Endodermal cell (in vitro differentiated cells): ENCODE results near the gene AFF3. TPM values are rescaled to one million over a fixed set of nuclear protein-coding genes. Genes with fewer than 3 reads are reported as not detected.

ENCODE experiments used
- DNase-seq: peaks from one replicate; pipeline ENCODE4 v3.0.0-alpha.2; 2017
- H3K27ac ChIP-seq: 2 replicates; pipeline ENCODE4 v1.5.1; 2013; ENCODE audit warnings: mild to moderate bottlenecking, low read depth, low read length, moderate library complexity
- H3K27me3 ChIP-seq: 2 replicates; pipeline ENCODE4 v1.6.1; 2013; ENCODE audit warnings: mild to moderate bottlenecking, low read length, moderate library complexity; ENCODE audit not compliant: insufficient read depth, control insufficient read depth, poor library complexity, severe bottlenecking
- H3K36me3 ChIP-seq: 2 replicates; pipeline ENCODE4 v1.7.0; 2013; ENCODE audit warnings: mild to moderate bottlenecking, low read length, moderate library complexity; ENCODE audit not compliant: control insufficient read depth, insufficient read depth
- H3K4me1 ChIP-seq: one replicate; pipeline ENCODE4 v1.7.0; 2013; ENCODE audit warnings: low read length; ENCODE audit not compliant: control insufficient read depth, insufficient read depth
- H3K4me3 ChIP-seq: 2 replicates; pipeline ENCODE4 v1.5.1; 2013; ENCODE audit warnings: mild to moderate bottlenecking, low read length, moderate library complexity
- H3K9ac ChIP-seq: 2 replicates; pipeline ENCODE4 v1.6.1; 2013; ENCODE audit warnings: mild to moderate bottlenecking, low read length, moderate library complexity; ENCODE audit not compliant: poor library complexity, severe bottlenecking; ENCODE audit errors: extremely low read depth
- H3K9me3 ChIP-seq: 2 replicates; pipeline ENCODE4 v1.6.1; 2013; ENCODE audit warnings: mild to moderate bottlenecking, low read length, moderate library complexity; ENCODE audit not compliant: control insufficient read depth
- H3K27ac Mint-ChIP-seq: 2 replicates; pipeline ENCODE4 v1.8.0; 2020; ENCODE audit warnings: mixed read lengths
- H3K27me3 Mint-ChIP-seq: 2 replicates; pipeline ENCODE4 v1.8.0; 2021; ENCODE audit warnings: mild to moderate bottlenecking, mixed read lengths; ENCODE audit not compliant: insufficient read depth
- H3K36me3 Mint-ChIP-seq: 2 replicates; pipeline ENCODE4 v1.8.0; 2020; ENCODE audit warnings: low read depth, mixed read lengths
- H3K4me1 Mint-ChIP-seq: 2 replicates; pipeline ENCODE4 v1.8.0; 2020; ENCODE audit warnings: mixed read lengths
- H3K4me3 Mint-ChIP-seq: 2 replicates; pipeline ENCODE4 v1.8.0; 2020; ENCODE audit warnings: mild to moderate bottlenecking, moderate library complexity, mixed read lengths
- H3K9me3 Mint-ChIP-seq: 2 replicates; pipeline ENCODE4 v1.8.0; 2020; ENCODE audit warnings: mild to moderate bottlenecking, mixed read lengths
- WGBS, 2 experiments: methylation state at CpG; one replicate each; pipeline versions ENCODE4 v1.1.5 to v1.1.7; 2013; ENCODE audit warnings: missing lambda C conversion rate in 2 of 2, mixed read lengths in 1 of 2; ENCODE audit not compliant: insufficient coverage in 1 of 2, insufficient read length in 1 of 2; 5-methylcytosine and 5-hydroxymethylcytosine counted together
- total RNA-seq, 2 donors: library from RNA; stranded (reverse); fragmentation: NEBNext Ultra II Directional in 1 of 2; extraction: Animal tissue kit (Norgen Biotek cat#: 25700) in 1 of 2; gene quantifications; 2 replicates in 1 of 2; 3 replicates in 1 of 2; pipeline ENCODE4 v1.2.1, GENCODE V29; 2021
- TF ChIP-seq, protein P1 (sequence below): fragments of 200-600 bp; sonication (generic); conservative IDR thresholded peaks from 2 replicates; pipeline ENCODE4 v1.5.0; 2021; ENCODE audit warnings: antibody characterized with exemption, mild to moderate bottlenecking

The AFF3 gene
- total RNA-seq, 2 donors from 2014 or later = 0.62 to 0.73 TPM

DNA sequence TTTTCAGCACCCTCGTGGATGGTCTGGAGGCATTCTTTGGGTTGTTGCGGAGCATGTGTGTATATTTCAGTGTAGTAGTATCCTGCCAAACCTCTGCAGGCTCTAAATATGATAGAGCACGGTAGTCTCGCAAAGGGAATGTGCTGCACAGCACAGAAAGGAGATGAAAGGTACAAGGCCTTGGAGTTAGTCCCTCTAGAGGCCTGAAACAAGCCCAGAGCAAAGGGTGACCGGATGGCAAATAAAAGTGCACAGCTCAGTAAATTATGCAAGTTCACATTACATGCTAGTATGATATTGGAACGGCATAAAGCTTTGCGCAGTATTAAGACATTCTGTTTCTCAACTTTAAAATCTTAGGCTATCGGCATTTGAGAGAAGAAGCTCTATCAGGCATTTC, 358.1 kb downstream of the AFF3 start:
- no peaks in the 10 kb centered on the region for H3K27me3 ChIP-seq
- H3K36me3 ChIP-seq = no peaks in the 10 kb centered on the region
- H3K27ac Mint-ChIP-seq = no peak overlapping the region
- no peak overlapping the region for H3K4me3 Mint-ChIP-seq
- no peak for DNase-seq
- no peaks in the 10 kb centered on the region for H3K4me1 ChIP-seq
- H3K9ac ChIP-seq = no peak overlapping the region
- H3K9me3 ChIP-seq = no peaks in the 10 kb centered on the region
- peaks cover 11% of the 10 kb centered on the region for H3K4me1 Mint-ChIP-seq
- no peak overlapping the region for H3K27ac ChIP-seq
- TF ChIP-seq, protein P1, sequence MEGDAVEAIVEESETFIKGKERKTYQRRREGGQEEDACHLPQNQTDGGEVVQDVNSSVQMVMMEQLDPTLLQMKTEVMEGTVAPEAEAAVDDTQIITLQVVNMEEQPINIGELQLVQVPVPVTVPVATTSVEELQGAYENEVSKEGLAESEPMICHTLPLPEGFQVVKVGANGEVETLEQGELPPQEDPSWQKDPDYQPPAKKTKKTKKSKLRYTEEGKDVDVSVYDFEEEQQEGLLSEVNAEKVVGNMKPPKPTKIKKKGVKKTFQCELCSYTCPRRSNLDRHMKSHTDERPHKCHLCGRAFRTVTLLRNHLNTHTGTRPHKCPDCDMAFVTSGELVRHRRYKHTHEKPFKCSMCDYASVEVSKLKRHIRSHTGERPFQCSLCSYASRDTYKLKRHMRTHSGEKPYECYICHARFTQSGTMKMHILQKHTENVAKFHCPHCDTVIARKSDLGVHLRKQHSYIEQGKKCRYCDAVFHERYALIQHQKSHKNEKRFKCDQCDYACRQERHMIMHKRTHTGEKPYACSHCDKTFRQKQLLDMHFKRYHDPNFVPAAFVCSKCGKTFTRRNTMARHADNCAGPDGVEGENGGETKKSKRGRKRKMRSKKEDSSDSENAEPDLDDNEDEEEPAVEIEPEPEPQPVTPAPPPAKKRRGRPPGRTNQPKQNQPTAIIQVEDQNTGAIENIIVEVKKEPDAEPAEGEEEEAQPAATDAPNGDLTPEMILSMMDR = no peak
- no peaks in the 10 kb centered on the region for H3K27me3 Mint-ChIP-seq
- H3K4me3 ChIP-seq = no peak overlapping the region
- 94 to 98% methylated on average over 6 to 8 of the region's 8 CpGs for WGBS, 2 experiments
- no peaks in the 10 kb centered on the region for H3K36me3 Mint-ChIP-seq
- H3K9me3 Mint-ChIP-seq = no peaks in the 10 kb centered on the region

DNA sequence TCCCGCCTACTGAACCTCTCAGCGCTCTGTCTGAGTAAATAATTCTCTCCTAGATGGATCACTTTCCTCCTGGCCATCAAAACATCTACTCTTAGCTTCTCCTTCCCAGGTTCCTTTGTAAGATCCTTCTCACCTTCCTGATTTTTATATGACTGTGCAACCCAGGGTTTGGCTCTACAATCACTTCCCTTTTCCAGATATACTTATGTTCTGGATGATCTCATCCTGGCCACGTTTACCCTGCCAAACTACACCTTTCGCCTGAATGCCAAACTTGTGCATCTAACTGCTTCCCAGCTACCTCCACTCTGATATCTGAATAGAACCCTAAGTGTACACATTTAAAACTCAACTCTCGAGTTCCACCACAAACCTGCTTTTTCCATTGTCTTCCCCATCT, 362.1 kb downstream of the AFF3 start:
- peaks cover 6% of the 10 kb centered on the region for H3K9me3 ChIP-seq
- no peak for DNase-seq
- no peaks in the 10 kb centered on the region for H3K27me3 Mint-ChIP-seq
- no peak overlapping the region for H3K4me3 ChIP-seq
- H3K36me3 ChIP-seq = no peaks in the 10 kb centered on the region
- H3K27ac ChIP-seq = no peak overlapping the region
- no peaks in the 10 kb centered on the region for H3K36me3 Mint-ChIP-seq
- H3K9me3 Mint-ChIP-seq = no peaks in the 10 kb centered on the region
- no peak overlapping the region for H3K27ac Mint-ChIP-seq
- no peaks in the 10 kb centered on the region for H3K4me1 ChIP-seq
- no peak overlapping the region for H3K9ac ChIP-seq
- TF ChIP-seq, protein P1 = no peak
- H3K4me1 Mint-ChIP-seq = peaks cover 11% of the 10 kb centered on the region
- no peaks in the 10 kb centered on the region for H3K27me3 ChIP-seq
- H3K4me3 Mint-ChIP-seq = no peak overlapping the region
- WGBS, 2 experiments = 91 to 96% methylated on average over 5 of the region's 5 CpGs

DNA sequence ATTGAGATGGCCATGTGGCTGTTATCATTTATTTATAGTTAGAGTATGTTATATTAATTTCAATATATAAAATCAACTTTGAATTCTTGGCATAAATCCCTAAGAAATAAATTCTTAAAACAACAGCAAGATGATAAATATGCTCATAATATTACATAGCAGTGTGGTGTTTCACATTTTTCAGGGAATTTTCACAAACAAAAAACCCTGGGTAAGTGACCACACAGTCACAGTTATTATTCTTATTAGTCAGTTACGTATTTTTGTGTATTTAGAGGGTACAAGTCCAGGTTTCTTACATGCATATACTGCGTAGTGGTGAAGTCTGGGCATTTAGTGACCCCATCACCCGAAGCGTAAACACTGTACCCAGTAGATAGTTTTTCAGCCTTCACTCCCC, 363.1 kb downstream of the AFF3 start:
- no peak overlapping the region for H3K27ac ChIP-seq
- H3K27me3 Mint-ChIP-seq = no peaks in the 10 kb centered on the region
- no peak overlapping the region for H3K4me3 ChIP-seq
- peaks cover 11% of the 10 kb centered on the region for H3K4me1 Mint-ChIP-seq
- no peaks in the 10 kb centered on the region for H3K27me3 ChIP-seq
- 95% methylated on average over 3 to 4 of the region's 4 CpGs for WGBS, 2 experiments
- H3K9me3 ChIP-seq = peaks cover 6% of the 10 kb centered on the region
- H3K9ac ChIP-seq = no peak overlapping the region
- no peaks in the 10 kb centered on the region for H3K36me3 Mint-ChIP-seq
- DNase-seq = no peak
- no peak overlapping the region for H3K27ac Mint-ChIP-seq
- no peaks in the 10 kb centered on the region for H3K36me3 ChIP-seq
- no peaks in the 10 kb centered on the region for H3K4me1 ChIP-seq
- no peak overlapping the region for H3K4me3 Mint-ChIP-seq
- peaks cover 5% of the 10 kb centered on the region for H3K9me3 Mint-ChIP-seq
- TF ChIP-seq, protein P1 = no peak
